GM06990 (cell line): ENCODE data around the gene SELENBP1.

Source experiments
- DNase-seq: peaks from one replicate; pipeline ENCODE4 v3.0.0-alpha.2; 2011; ENCODE audit not compliant: insufficient read length; ENCODE audit errors: extremely low read depth
- H3K27me3 ChIP-seq: replicated peaks from 2 replicates; pipeline ENCODE4 v1.6.0; 2011; ENCODE audit warnings: low read length; ENCODE audit not compliant: control insufficient read depth, insufficient read depth
- H3K36me3 ChIP-seq: 2 replicates; pipeline ENCODE4 v1.5.1; 2011; ENCODE audit warnings: low read length; ENCODE audit not compliant: control insufficient read depth, insufficient read depth
- H3K4me3 ChIP-seq: replicated peaks from 2 replicates; pipeline ENCODE4 v1.5.1; 2011; ENCODE audit warnings: low read depth, mild to moderate bottlenecking, control low read depth, low read length
- TF ChIP-seq, protein P1 (sequence below): IDR thresholded peaks from 2 replicates; pipeline ENCODE4 v1.5.1; 2011; ENCODE audit warnings: low read length, control low read depth, mild to moderate bottlenecking, inconsistent platforms; ENCODE audit not compliant: insufficient read depth, poor library complexity, severe bottlenecking

SELENBP1 gene

GRCh38 chr1:151344291-151344690, 28.2 kb downstream of the SELENBP1 start:
- Histone ChIP-seq H3K27me3 (no peaks in the 10 kb centered on the region), H3K4me3 (peak overlapping the region; percentile 42), H3K36me3 (peaks cover 25% of the 10 kb centered on the region)
- TF ChIP-seq, protein P1, sequence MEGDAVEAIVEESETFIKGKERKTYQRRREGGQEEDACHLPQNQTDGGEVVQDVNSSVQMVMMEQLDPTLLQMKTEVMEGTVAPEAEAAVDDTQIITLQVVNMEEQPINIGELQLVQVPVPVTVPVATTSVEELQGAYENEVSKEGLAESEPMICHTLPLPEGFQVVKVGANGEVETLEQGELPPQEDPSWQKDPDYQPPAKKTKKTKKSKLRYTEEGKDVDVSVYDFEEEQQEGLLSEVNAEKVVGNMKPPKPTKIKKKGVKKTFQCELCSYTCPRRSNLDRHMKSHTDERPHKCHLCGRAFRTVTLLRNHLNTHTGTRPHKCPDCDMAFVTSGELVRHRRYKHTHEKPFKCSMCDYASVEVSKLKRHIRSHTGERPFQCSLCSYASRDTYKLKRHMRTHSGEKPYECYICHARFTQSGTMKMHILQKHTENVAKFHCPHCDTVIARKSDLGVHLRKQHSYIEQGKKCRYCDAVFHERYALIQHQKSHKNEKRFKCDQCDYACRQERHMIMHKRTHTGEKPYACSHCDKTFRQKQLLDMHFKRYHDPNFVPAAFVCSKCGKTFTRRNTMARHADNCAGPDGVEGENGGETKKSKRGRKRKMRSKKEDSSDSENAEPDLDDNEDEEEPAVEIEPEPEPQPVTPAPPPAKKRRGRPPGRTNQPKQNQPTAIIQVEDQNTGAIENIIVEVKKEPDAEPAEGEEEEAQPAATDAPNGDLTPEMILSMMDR, result no peak
- no peak for DNase-seq

GRCh38 chr1:151343587-151343986, 28.9 kb downstream of the SELENBP1 start:
- Histone ChIP-seq H3K4me3 (no peak overlapping the region), H3K27me3 (no peaks in the 10 kb centered on the region), H3K36me3 (peaks cover 25% of the 10 kb centered on the region)
- no peak for DNase-seq
- TF ChIP-seq, protein P1, result no peak

DNA sequence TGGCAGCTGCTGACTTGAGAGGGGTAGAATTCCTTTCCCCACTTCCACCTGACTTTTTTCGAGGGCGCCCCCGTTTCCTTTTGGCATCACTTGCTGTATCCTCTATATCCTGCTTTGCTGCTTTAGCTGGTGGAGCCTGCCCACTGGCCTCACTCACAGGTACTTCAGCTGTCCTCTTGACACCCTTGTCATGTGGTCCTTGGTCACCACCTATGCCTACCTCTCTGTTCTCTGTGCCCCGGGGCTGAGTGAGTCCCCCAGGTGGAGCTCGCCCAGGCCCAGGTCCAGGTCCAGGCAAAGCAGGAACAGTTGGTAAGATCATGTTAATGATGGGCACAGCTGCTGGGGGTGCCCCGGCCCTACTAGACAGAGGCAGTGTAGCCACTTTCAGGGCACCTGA, 29.9 kb downstream of the SELENBP1 start:
- H3K4me3 ChIP-seq, result no peak overlapping the region
- H3K36me3 ChIP-seq, result peaks cover 25% of the 10 kb centered on the region
- no peak for DNase-seq
- H3K27me3 ChIP-seq, result no peaks in the 10 kb centered on the region
- TF ChIP-seq, protein P1, result no peak

GRCh38 chr1:151342021-151342420, 30.5 kb downstream of the SELENBP1 start:
- Histone ChIP-seq H3K36me3 (peaks cover 25% of the 10 kb centered on the region), H3K4me3 (no peak overlapping the region), H3K27me3 (no peaks in the 10 kb centered on the region)
- DNase-seq, result no peak
- TF ChIP-seq, protein P1, result no peak

- TF ChIP-seq, protein P1, result peak; percentile 68
- Histone ChIP-seq H3K27me3 (no peaks in the 10 kb centered on the region), H3K36me3 (peaks cover 25% of the 10 kb centered on the region), H3K4me3 (no peak overlapping the region)
- DNase-seq, result no peak
Observed at GRCh38 chr1:151340870-151341754, 31.4 kb downstream of the SELENBP1 start.
